Measurements from ENCODE around the gene CELF5.
"Not testable (repeated sequence)": the region's sequence is repeated elsewhere in the genome, so short reads cannot be mapped to it uniquely, and the experiment has no call there.

CELF5 gene

GRCh38 chr19:3196064-3196932 lies 28.2 kb upstream of the CELF5 start:
- no peak overlapping the region for H3K4me3 ChIP-seq (ENCODE audit: control insufficient read depth, low read depth, low read length)
- no peak for DNase-seq (ENCODE audit: low read depth)
- no peak for TF ChIP-seq CTCF (IDR thresholded peaks at IDR 0.05; ENCODE audit: control insufficient read depth, insufficient read depth, low read depth, low read length, missing control alignments)

GRCh38 chr19:3196933-3197205 lies 27.6 kb upstream of the CELF5 start:
- no peak for TF ChIP-seq CTCF (IDR thresholded peaks at IDR 0.05; ENCODE audit: control insufficient read depth, insufficient read depth, low read depth, low read length, missing control alignments)
- DNase-seq (ENCODE audit: low read depth), result no peak
- no peak overlapping the region for H3K4me3 ChIP-seq (ENCODE audit: control insufficient read depth, low read depth, low read length)

GRCh38 chr19:3198901-3199700 lies 25.4 kb upstream of the CELF5 start:
- no peak for TF ChIP-seq CTCF (IDR thresholded peaks at IDR 0.05; ENCODE audit: control insufficient read depth, insufficient read depth, low read depth, low read length, missing control alignments)
- no peak for DNase-seq (ENCODE audit: low read depth)
- no peak overlapping the region for H3K4me3 ChIP-seq (ENCODE audit: control insufficient read depth, low read depth, low read length)

GRCh38 chr19:3201072-3201700 lies 23.3 kb upstream of the CELF5 start:
- no peak overlapping the region for H3K4me3 ChIP-seq (ENCODE audit: control insufficient read depth, low read depth, low read length)
- TF ChIP-seq CTCF (IDR thresholded peaks at IDR 0.05; ENCODE audit: control insufficient read depth, insufficient read depth, low read depth, low read length, missing control alignments), result no peak
- no peak for DNase-seq (ENCODE audit: low read depth)

- DNase-seq (ENCODE audit: low read depth), result no peak
- TF ChIP-seq CTCF (IDR thresholded peaks at IDR 0.05; ENCODE audit: control insufficient read depth, insufficient read depth, low read depth, low read length, missing control alignments), result no peak
- H3K4me3 ChIP-seq (ENCODE audit: control insufficient read depth, low read depth, low read length), result no peak overlapping the region
These were observed 22.6 kb upstream of the CELF5 start for GRCh38 chr19:3201911-3202310.

GRCh38 chr19:3202346-3202745 lies 22.1 kb upstream of the CELF5 start:
- TF ChIP-seq CTCF (IDR thresholded peaks at IDR 0.05; ENCODE audit: control insufficient read depth, insufficient read depth, low read depth, low read length, missing control alignments), result no peak
- no peak overlapping the region for H3K4me3 ChIP-seq (ENCODE audit: control insufficient read depth, low read depth, low read length)
- no peak for DNase-seq (ENCODE audit: low read depth)

- not testable (repeated sequence) for H3K4me3 ChIP-seq (ENCODE audit: control insufficient read depth, low read depth, low read length); DNase-seq (ENCODE audit: low read depth)
These were observed 21.6 kb upstream of the CELF5 start for GRCh38 chr19:3202895-3203294.

Data from AG09309 (cell line).